MCF 10A (cell line): ENCODE results near the gene MLYCD. TPM values are rescaled to one million over a fixed set of nuclear protein-coding genes. Genes with fewer than 3 reads are reported as not detected.

ENCODE experiments used
- BruUV-seq: library from RNA; stranded (reverse); fragments of 400-500 nt; replicated peaks from 2 replicates; lab custom pipeline; 2021; lab: Mats Ljungman, UMichigan
- CTCF ChIA-PET: fragments of 300-600 bp; sonication (Branson Sonifier 250); formaldehyde crosslinking; extraction: SDS; loops from one replicate; lab custom pipeline; 2021; ENCODE audit warnings: antibody characterized with exemption, inconsistent platforms; lab: Yijun Ruan, JAX
- POLR2A ChIA-PET: fragments of 300-600, 350-650 bp; sonication (Branson Sonifier 250); formaldehyde crosslinking; extraction: SDS; loops from one replicate; lab custom pipeline; 2020; ENCODE audit warnings: antibody characterized with exemption, inconsistent platforms; lab: Yijun Ruan, JAX
- DNase-seq: peaks from one replicate; pipeline ENCODE4 v3.0.0-alpha.2; 2018; ENCODE audit not compliant: unreplicated experiment
- H3K27ac Mint-ChIP-seq: one replicate; pipeline ENCODE4 v1.8.0; 2022; ENCODE audit warnings: mild to moderate bottlenecking, low read depth, mixed read lengths; ENCODE audit not compliant: unreplicated experiment
- H3K27me3 Mint-ChIP-seq: one replicate; pipeline ENCODE4 v1.8.0; 2022; ENCODE audit warnings: mixed read lengths; ENCODE audit not compliant: insufficient read depth, unreplicated experiment
- H3K36me3 Mint-ChIP-seq: one replicate; pipeline ENCODE4 v1.8.0; 2022; ENCODE audit warnings: mild to moderate bottlenecking, moderate library complexity, mixed read lengths; ENCODE audit not compliant: insufficient read depth, unreplicated experiment
- H3K4me1 Mint-ChIP-seq: one replicate; pipeline ENCODE4 v1.8.0; 2022; ENCODE audit warnings: mixed read lengths; ENCODE audit not compliant: insufficient read depth, unreplicated experiment
- H3K4me3 Mint-ChIP-seq: one replicate; pipeline ENCODE4 v1.8.0; 2022; ENCODE audit warnings: mild to moderate bottlenecking, moderate library complexity, mixed read lengths; ENCODE audit not compliant: unreplicated experiment
- H3K9me3 Mint-ChIP-seq: one replicate; pipeline ENCODE4 v1.8.0; 2022; ENCODE audit warnings: mixed read lengths; ENCODE audit not compliant: unreplicated experiment
- CTCF ChIP-seq: fragments of 200-600 bp; IDR thresholded peaks from one replicate; pipeline ENCODE4 v1.8.0; 2022; ENCODE audit warnings: antibody characterized with exemption, mild to moderate bottlenecking; ENCODE audit not compliant: unreplicated experiment
- intact Hi-C: fragments of 100-400 bp; cut with micrococcal nuclease; formaldehyde crosslinking; loops from 2 replicates; pipeline ENCODE4 v1.14.1; 2022
- total RNA-seq: library from RNA; stranded (reverse); gene quantifications from 2 replicates; pipeline ENCODE4 v1.2.3, GENCODE V29; 2022

Gene MLYCD
- total RNA-seq, 1 experiment from 2014 or later = 2.5 TPM

- no peaks in the 10 kb centered on the region for H3K9me3 Mint-ChIP-seq
- no peaks in the 10 kb centered on the region for H3K27me3 Mint-ChIP-seq
- no peak overlapping the region for H3K27ac Mint-ChIP-seq
- H3K4me3 Mint-ChIP-seq = no peak overlapping the region
- CTCF ChIA-PET = interaction anchor here (0.6 to 1.2 kb wide), 3 partner anchors 41 to 129 kb away, joined by 3 to 4 read pairs (median 3); no protein-coding TSS in a partner anchor
- peaks cover 8% of the 10 kb centered on the region for H3K4me1 Mint-ChIP-seq
- DNase-seq = no peak
- TF ChIP-seq CTCF = no peak
- no peaks in the 10 kb centered on the region for H3K36me3 Mint-ChIP-seq
- no TSS peak for BruUV-seq
- POLR2A ChIA-PET = interaction anchor here (3.2 kb wide), 1 partner anchor 24 kb away, joined by 58 read pairs; no protein-coding TSS in a partner anchor
- intact Hi-C loops = loop anchor here (5.0 to 10.0 kb wide), 2 partner anchors 223 to 551 kb away; partner anchors contain the start of gene MEAK7
These were observed 52.6 kb downstream of the MLYCD start for GRCh38 chr16:83951544-83951943.

GRCh38 chr16:83952587-83952939 is 53.6 kb downstream of the MLYCD start:
- no TSS peak for BruUV-seq
- peak overlapping the region; percentile 70 for H3K27ac Mint-ChIP-seq
- no peak for TF ChIP-seq CTCF
- ChIA-PET POLR2A (interaction anchor here (0.8 to 3.2 kb wide), 3 partner anchors 25 to 140 kb away, joined by 3 to 58 read pairs (median 6); partner anchors contain the start of gene MLYCD), CTCF (interaction anchor here (0.6 to 1.7 kb wide), 5 partner anchors 9 to 101 kb away, joined by 3 to 12 read pairs (median 3); no protein-coding TSS in a partner anchor)
- intact Hi-C loops = loop anchor here (5.0 to 10.0 kb wide), 2 partner anchors 222 to 550 kb away; partner anchors contain the start of gene MEAK7
- H3K27me3 Mint-ChIP-seq = no peaks in the 10 kb centered on the region
- peak overlapping the region; percentile 77 for H3K4me3 Mint-ChIP-seq
- H3K36me3 Mint-ChIP-seq = no peaks in the 10 kb centered on the region
- no peaks in the 10 kb centered on the region for H3K9me3 Mint-ChIP-seq
- H3K4me1 Mint-ChIP-seq = peaks cover 8% of the 10 kb centered on the region
- peak; percentile 82 for DNase-seq

GRCh38 chr16:83952940-83953795 is 54.3 kb downstream of the MLYCD start, which contains the start of gene OSGIN1:
TSS of gene OSGIN1 (plus strand) at chr16:83953240. CDS start at chr16:83957672, 4,432 bp downstream.
- POLR2A ChIA-PET = interaction anchor here (0.8 to 3.2 kb wide), 8 partner anchors 9 to 164 kb away, joined by 3 to 58 read pairs (median 5); partner anchors contain the start of genes MBTPS1 and MLYCD
- Mint-ChIP-seq H3K4me1 (peaks cover 8% of the 10 kb centered on the region), H3K9me3 (no peaks in the 10 kb centered on the region), H3K4me3 (peak within 1 kb of the TSS; percentile 77), H3K27ac (peak within 1 kb of the TSS; percentile 70), H3K27me3 (no peaks in the 10 kb centered on the region), H3K36me3 (no peaks in the 10 kb centered on the region)
- intact Hi-C loops = loop anchor here (1.0 to 10.0 kb wide), 4 partner anchors 27 to 549 kb away; partner anchors contain the start of gene MEAK7
- no TSS peak for BruUV-seq
- TF ChIP-seq CTCF = no peak
- CTCF ChIA-PET = interaction anchor here (0.5 to 14.7 kb wide), 32 partner anchors 9 to 1808 kb away, joined by 3 to 220 read pairs (median 3); partner anchors contain the start of gene SLC38A8
- DNase-seq = peak; percentile 97
